Measurements from ENCODE around the gene MRTFA.

Gene MRTFA

DNA sequence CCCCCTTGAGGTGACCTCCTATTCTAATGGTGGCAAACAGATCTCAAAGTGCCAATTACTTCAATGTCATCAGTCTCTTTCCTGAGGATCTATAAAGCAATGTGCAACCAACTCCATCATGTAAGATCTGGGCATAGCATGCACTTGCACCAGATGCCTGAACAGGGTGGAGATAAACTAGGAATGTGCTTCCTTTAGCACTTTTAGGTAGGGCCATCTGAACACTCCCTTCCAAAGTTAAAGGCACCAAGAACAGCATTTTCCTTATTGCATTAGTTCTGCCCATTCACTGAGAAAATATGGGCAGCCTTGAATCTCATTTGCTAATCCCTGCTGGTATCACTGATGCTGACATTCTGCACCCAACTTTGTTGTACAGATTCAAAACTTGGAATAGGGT, 154.1 kb downstream of the MRTFA start:
- CTCF ChIA-PET = interaction anchor here (1.0 to 8.4 kb wide), 4 partner anchors 10 to 46 kb away, joined by 3 to 119 read pairs (median 7); no protein-coding TSS in a partner anchor

DNA sequence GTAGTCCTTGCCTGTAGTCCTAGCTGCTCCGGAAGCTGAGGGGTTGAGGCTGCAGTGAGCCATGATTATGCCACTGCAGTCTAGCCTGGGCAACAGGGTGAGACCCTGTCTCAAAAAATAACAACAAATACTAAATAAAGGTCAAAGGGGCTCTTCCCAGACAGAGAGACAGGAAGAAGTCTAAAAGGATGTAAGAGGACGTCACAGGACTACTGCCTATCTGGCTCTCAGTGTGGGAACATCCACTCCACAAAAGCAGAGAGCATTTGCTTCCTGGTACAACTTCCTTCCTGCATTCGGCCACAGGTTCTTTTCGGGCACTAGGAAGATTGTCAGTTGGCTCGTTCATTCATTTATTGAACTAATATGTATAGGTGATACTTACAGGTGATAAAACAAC, 155.5 kb downstream of the MRTFA start:
- DNase-seq (ENCODE audit: extremely low spot score) = no peak
- POLR2A ChIA-PET = no interaction called here
- CTCF ChIA-PET = interaction anchor here (2.6 kb wide), 1 partner anchor 44 kb away, joined by 15 read pairs; no protein-coding TSS in a partner anchor
- TF ChIP-seq, protein P1, sequence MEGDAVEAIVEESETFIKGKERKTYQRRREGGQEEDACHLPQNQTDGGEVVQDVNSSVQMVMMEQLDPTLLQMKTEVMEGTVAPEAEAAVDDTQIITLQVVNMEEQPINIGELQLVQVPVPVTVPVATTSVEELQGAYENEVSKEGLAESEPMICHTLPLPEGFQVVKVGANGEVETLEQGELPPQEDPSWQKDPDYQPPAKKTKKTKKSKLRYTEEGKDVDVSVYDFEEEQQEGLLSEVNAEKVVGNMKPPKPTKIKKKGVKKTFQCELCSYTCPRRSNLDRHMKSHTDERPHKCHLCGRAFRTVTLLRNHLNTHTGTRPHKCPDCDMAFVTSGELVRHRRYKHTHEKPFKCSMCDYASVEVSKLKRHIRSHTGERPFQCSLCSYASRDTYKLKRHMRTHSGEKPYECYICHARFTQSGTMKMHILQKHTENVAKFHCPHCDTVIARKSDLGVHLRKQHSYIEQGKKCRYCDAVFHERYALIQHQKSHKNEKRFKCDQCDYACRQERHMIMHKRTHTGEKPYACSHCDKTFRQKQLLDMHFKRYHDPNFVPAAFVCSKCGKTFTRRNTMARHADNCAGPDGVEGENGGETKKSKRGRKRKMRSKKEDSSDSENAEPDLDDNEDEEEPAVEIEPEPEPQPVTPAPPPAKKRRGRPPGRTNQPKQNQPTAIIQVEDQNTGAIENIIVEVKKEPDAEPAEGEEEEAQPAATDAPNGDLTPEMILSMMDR (IDR thresholded peaks at IDR 0.05; ENCODE audit: control extremely low read depth, extremely low read depth, low read depth, missing control alignments) = no peak

More for the DNA sequence above, 154.1 kb downstream of the MRTFA start:
- POLR2A ChIA-PET = no interaction called here
- TF ChIP-seq, protein P1 (IDR thresholded peaks at IDR 0.05; ENCODE audit: control extremely low read depth, extremely low read depth, low read depth, missing control alignments) = no peak
- DNase-seq (ENCODE audit: extremely low spot score) = no peak

GRCh38 chr22:40479887-40480538, 156.5 kb downstream of the MRTFA start:
- ChIA-PET CTCF (interaction anchor here (1.1 to 2.6 kb wide), 5 partner anchors 9 to 97 kb away, joined by 3 to 15 read pairs (median 4); no protein-coding TSS in a partner anchor), POLR2A (no interaction called here)
- no peak for DNase-seq (ENCODE audit: extremely low spot score)
- TF ChIP-seq, protein P1 (IDR thresholded peaks at IDR 0.05; ENCODE audit: control extremely low read depth, extremely low read depth, low read depth, missing control alignments) = no peak

- POLR2A ChIA-PET = no interaction called here
- CTCF ChIA-PET = interaction anchor here (1.1 to 2.6 kb wide), 6 partner anchors 10 to 96 kb away, joined by 3 to 15 read pairs (median 4); no protein-coding TSS in a partner anchor
- TF ChIP-seq, protein P1 (IDR thresholded peaks at IDR 0.05; ENCODE audit: control extremely low read depth, extremely low read depth, low read depth, missing control alignments) = no peak
- no peak for DNase-seq (ENCODE audit: extremely low spot score)
Measured at GRCh38 chr22:40479126-40479800, 157.3 kb downstream of the MRTFA start.

- no peak for DNase-seq (ENCODE audit: extremely low spot score)
- ChIA-PET CTCF (interaction anchor here (0.7 to 14.1 kb wide), 8 partner anchors 7 to 96 kb away, joined by 3 to 119 read pairs (median 4); no protein-coding TSS in a partner anchor), POLR2A (no interaction called here)
- TF ChIP-seq, protein P1 (IDR thresholded peaks at IDR 0.05; ENCODE audit: control extremely low read depth, extremely low read depth, low read depth, missing control alignments) = no peak
Measured at GRCh38 chr22:40478338-40479125, 158.0 kb downstream of the MRTFA start.

Data from GM10248 (cell line).